ENCODE results near the gene CAPZB.

Gene CAPZB

GRCh38 chr1:19390901-19391595 is 94.3 kb downstream of the CAPZB start:
- WGBS = 80% methylated on average over 17 of the region's 17 CpGs
- Histone ChIP-seq H3K36me3 (ENCODE audit: insufficient read depth, low read length) (peaks cover 3% of the 10 kb centered on the region; the same call in 1 of the 2 replicates), H3K4me3 (ENCODE audit: low read length) (no peak overlapping the region), H3K9ac (ENCODE audit: low read depth, low read length) (no peak overlapping the region), H3K9me3 (ENCODE audit: insufficient read depth, low read depth, low read length) (no peaks in the 10 kb centered on the region), H3K27ac (ENCODE audit: low read depth, low read length) (no peak overlapping the region), H3K27me3 (ENCODE audit: insufficient read depth, low read length) (no peaks in the 10 kb centered on the region), H3K4me1 (ENCODE audit: insufficient read depth, low read length) (peaks cover 5% of the 10 kb centered on the region; the same call in 1 of the 2 replicates)

- Histone ChIP-seq H3K4me3 (ENCODE audit: low read length) (no peak overlapping the region), H3K36me3 (ENCODE audit: insufficient read depth, low read length) (peaks cover 10% of the 10 kb centered on the region), H3K27ac (ENCODE audit: low read depth, low read length) (no peak overlapping the region), H3K27me3 (ENCODE audit: insufficient read depth, low read length) (no peaks in the 10 kb centered on the region), H3K9ac (ENCODE audit: low read depth, low read length) (no peak overlapping the region), H3K4me1 (ENCODE audit: insufficient read depth, low read length) (peaks cover 2% of the 10 kb centered on the region; the same call in 1 of the 2 replicates), H3K9me3 (ENCODE audit: insufficient read depth, low read depth, low read length) (no peaks in the 10 kb centered on the region)
- WGBS = 92% methylated on average over 19 of the region's 19 CpGs
Observed at GRCh38 chr1:19390166-19390850, 95.0 kb downstream of the CAPZB start.

GRCh38 chr1:19388980-19389379 is 96.4 kb downstream of the CAPZB start:
- no peaks in the 10 kb centered on the region for H3K9me3 ChIP-seq (ENCODE audit: insufficient read depth, low read depth, low read length)
- 93% methylated on average over 9 of the region's 9 CpGs for WGBS
- peaks cover 23% of the 10 kb centered on the region for H3K36me3 ChIP-seq (ENCODE audit: insufficient read depth, low read length)
- no peak overlapping the region for H3K4me3 ChIP-seq (ENCODE audit: low read length)
- no peak overlapping the region for H3K27ac ChIP-seq (ENCODE audit: low read depth, low read length)
- H3K27me3 ChIP-seq (ENCODE audit: insufficient read depth, low read length) = no peaks in the 10 kb centered on the region
- no peaks in the 10 kb centered on the region for H3K4me1 ChIP-seq (ENCODE audit: insufficient read depth, low read length)
- no peak overlapping the region for H3K9ac ChIP-seq (ENCODE audit: low read depth, low read length)

- 89% methylated on average over 4 of the region's 4 CpGs for WGBS
- Histone ChIP-seq H3K4me3 (ENCODE audit: low read length) (no peak overlapping the region), H3K4me1 (ENCODE audit: insufficient read depth, low read length) (no peaks in the 10 kb centered on the region), H3K36me3 (ENCODE audit: insufficient read depth, low read length) (peaks cover 38% of the 10 kb centered on the region), H3K9me3 (ENCODE audit: insufficient read depth, low read depth, low read length) (no peaks in the 10 kb centered on the region), H3K27ac (ENCODE audit: low read depth, low read length) (no peak overlapping the region), H3K27me3 (ENCODE audit: insufficient read depth, low read length) (no peaks in the 10 kb centered on the region), H3K9ac (ENCODE audit: low read depth, low read length) (no peak overlapping the region)
Observed at GRCh38 chr1:19387045-19387467, 98.3 kb downstream of the CAPZB start.

GRCh38 chr1:19385869-19386591 is 99.3 kb downstream of the CAPZB start:
- no peak overlapping the region for H3K27ac ChIP-seq (ENCODE audit: low read depth, low read length)
- H3K36me3 ChIP-seq (ENCODE audit: insufficient read depth, low read length) = peaks cover 43% of the 10 kb centered on the region
- no peaks in the 10 kb centered on the region for H3K4me1 ChIP-seq (ENCODE audit: insufficient read depth, low read length)
- 94% methylated on average over 15 of the region's 15 CpGs for WGBS
- no peaks in the 10 kb centered on the region for H3K27me3 ChIP-seq (ENCODE audit: insufficient read depth, low read length)
- no peak overlapping the region for H3K9ac ChIP-seq (ENCODE audit: low read depth, low read length)
- H3K4me3 ChIP-seq (ENCODE audit: low read length) = no peak overlapping the region
- H3K9me3 ChIP-seq (ENCODE audit: insufficient read depth, low read depth, low read length) = no peaks in the 10 kb centered on the region

- peaks cover 48% of the 10 kb centered on the region for H3K36me3 ChIP-seq (ENCODE audit: insufficient read depth, low read length)
- WGBS = 90% methylated on average over 9 of the region's 9 CpGs
Observed at GRCh38 chr1:19385221-19385620, 100.1 kb downstream of the CAPZB start.

GRCh38 chr1:19384772-19385187 is 100.6 kb downstream of the CAPZB start:
- H3K36me3 ChIP-seq (ENCODE audit: insufficient read depth, low read length) = peaks cover 52% of the 10 kb centered on the region
- no peak overlapping the region for H3K4me3 ChIP-seq (ENCODE audit: low read length)
- no peak overlapping the region for H3K27ac ChIP-seq (ENCODE audit: low read depth, low read length)
- H3K27me3 ChIP-seq (ENCODE audit: insufficient read depth, low read length) = no peaks in the 10 kb centered on the region
- WGBS = 97% methylated on average over 7 of the region's 7 CpGs
- no peaks in the 10 kb centered on the region for H3K9me3 ChIP-seq (ENCODE audit: insufficient read depth, low read depth, low read length)
- no peak overlapping the region for H3K9ac ChIP-seq (ENCODE audit: low read depth, low read length)
- H3K4me1 ChIP-seq (ENCODE audit: insufficient read depth, low read length) = no peaks in the 10 kb centered on the region

More at GRCh38 chr1:19385221-19385620, 100.1 kb downstream of the CAPZB start:
- H3K27ac ChIP-seq (ENCODE audit: low read depth, low read length) = no peak overlapping the region
- no peak overlapping the region for H3K4me3 ChIP-seq (ENCODE audit: low read length)
- H3K9me3 ChIP-seq (ENCODE audit: insufficient read depth, low read depth, low read length) = no peaks in the 10 kb centered on the region
- no peaks in the 10 kb centered on the region for H3K27me3 ChIP-seq (ENCODE audit: insufficient read depth, low read length)
- H3K4me1 ChIP-seq (ENCODE audit: insufficient read depth, low read length) = no peaks in the 10 kb centered on the region
- no peak overlapping the region for H3K9ac ChIP-seq (ENCODE audit: low read depth, low read length)

- Histone ChIP-seq H3K27ac (ENCODE audit: low read depth, low read length) (no peak overlapping the region), H3K27me3 (ENCODE audit: insufficient read depth, low read length) (no peaks in the 10 kb centered on the region), H3K36me3 (ENCODE audit: insufficient read depth, low read length) (peaks cover 56% of the 10 kb centered on the region), H3K9me3 (ENCODE audit: insufficient read depth, low read depth, low read length) (no peaks in the 10 kb centered on the region), H3K9ac (ENCODE audit: low read depth, low read length) (no peak overlapping the region), H3K4me3 (ENCODE audit: low read length) (no peak overlapping the region), H3K4me1 (ENCODE audit: insufficient read depth, low read length) (no peaks in the 10 kb centered on the region)
- WGBS = 90% methylated on average over 4 of the region's 4 CpGs
Observed at GRCh38 chr1:19384113-19384512, 101.2 kb downstream of the CAPZB start.

- H3K4me1 ChIP-seq (ENCODE audit: insufficient read depth, low read length) = no peaks in the 10 kb centered on the region
Observed at GRCh38 chr1:19382222-19382621, 103.1 kb downstream of the CAPZB start.

GRCh38 chr1:19381261-19381660 is 104.1 kb downstream of the CAPZB start:
- no peaks in the 10 kb centered on the region for H3K4me1 ChIP-seq (ENCODE audit: insufficient read depth, low read length)
- H3K9me3 ChIP-seq (ENCODE audit: insufficient read depth, low read depth, low read length) = no peaks in the 10 kb centered on the region
- WGBS = 97% methylated on average over 6 of the region's 6 CpGs
- H3K27me3 ChIP-seq (ENCODE audit: insufficient read depth, low read length) = no peaks in the 10 kb centered on the region
- no peak overlapping the region for H3K9ac ChIP-seq (ENCODE audit: low read depth, low read length)
- no peak overlapping the region for H3K27ac ChIP-seq (ENCODE audit: low read depth, low read length)
- peaks cover 79% of the 10 kb centered on the region for H3K36me3 ChIP-seq (ENCODE audit: insufficient read depth, low read length)
- H3K4me3 ChIP-seq (ENCODE audit: low read length) = no peak overlapping the region

More at GRCh38 chr1:19382222-19382621, 103.1 kb downstream of the CAPZB start:
- WGBS = 94% methylated on average over 4 of the region's 4 CpGs
- no peak overlapping the region for H3K27ac ChIP-seq (ENCODE audit: low read depth, low read length)
- H3K4me3 ChIP-seq (ENCODE audit: low read length) = no peak overlapping the region
- no peaks in the 10 kb centered on the region for H3K27me3 ChIP-seq (ENCODE audit: insufficient read depth, low read length)
- no peak overlapping the region for H3K9ac ChIP-seq (ENCODE audit: low read depth, low read length)
- no peaks in the 10 kb centered on the region for H3K9me3 ChIP-seq (ENCODE audit: insufficient read depth, low read depth, low read length)
- H3K36me3 ChIP-seq (ENCODE audit: insufficient read depth, low read length) = peaks cover 69% of the 10 kb centered on the region
